WTC11 (cell line): Measurements from ENCODE around the gene SYCE1L.

Source experiments
- CBFB ChIP-seq: sonication (generic); formaldehyde crosslinking; IDR thresholded peaks from 2 replicates; pipeline ENCODE4 v1.8.1; 2022; ENCODE audit warnings: mild to moderate bottlenecking, low read depth, missing genetic modification reagents
- CREM ChIP-seq: sonication (generic); formaldehyde crosslinking; IDR thresholded peaks from 2 replicates; pipeline ENCODE4 v1.8.1; 2022; ENCODE audit warnings: mild to moderate bottlenecking, missing genetic modification reagents, moderate library complexity
- JUN ChIP-seq: sonication (generic); formaldehyde crosslinking; IDR thresholded peaks from 2 replicates; pipeline ENCODE4 v1.8.0; 2023; ENCODE audit warnings: mild to moderate bottlenecking, missing genetic modification reagents
- ZNF219 ChIP-seq: sonication (generic); formaldehyde crosslinking; IDR thresholded peaks from 2 replicates; pipeline ENCODE4 v1.8.0; 2023; ENCODE audit warnings: missing genetic modification reagents, mild to moderate bottlenecking, borderline replicate concordance
- ZNF263 ChIP-seq: sonication (generic); formaldehyde crosslinking; IDR thresholded peaks from 2 replicates; pipeline ENCODE4 v1.8.1; 2022; ENCODE audit warnings: low read depth, mild to moderate bottlenecking, moderate library complexity, missing genetic modification reagents
- ZNF416 ChIP-seq: fragments of 250-450 bp; sonication (Bioruptor Pico); IDR thresholded peaks from 2 replicates; pipeline ENCODE4 v1.9.0; 2021; ENCODE audit warnings: mild to moderate bottlenecking, inconsistent platforms
- TF ChIP-seq, protein P1 (sequence below): sonication (generic); formaldehyde crosslinking; IDR thresholded peaks from 2 replicates; pipeline ENCODE4 v1.8.0; 2023; ENCODE audit warnings: mild to moderate bottlenecking, missing genetic modification reagents
- TF ChIP-seq, protein P2 (sequence below): fragments of 200-600 bp; IDR thresholded peaks from 2 replicates; pipeline ENCODE4 v1.8.0; 2022; ENCODE audit warnings: antibody characterized with exemption
- TF ChIP-seq, protein P3 (sequence below): sonication (generic); formaldehyde crosslinking; IDR thresholded peaks from 2 replicates; pipeline ENCODE4 v1.8.1; 2022; ENCODE audit warnings: mild to moderate bottlenecking, moderate library complexity, missing genetic modification reagents
- TF ChIP-seq, protein P4 (sequence below): sonication (generic); formaldehyde crosslinking; IDR thresholded peaks from 2 replicates; pipeline ENCODE4 v1.8.1; 2023; ENCODE audit warnings: mild to moderate bottlenecking, moderate library complexity, missing genetic modification reagents
- TF ChIP-seq, protein P5 (sequence below): fragments of 250-450 bp; sonication (Bioruptor Pico); IDR thresholded peaks from 2 replicates; pipeline ENCODE4 v1.9.0; 2021; ENCODE audit warnings: mild to moderate bottlenecking, borderline replicate concordance

DNA sequence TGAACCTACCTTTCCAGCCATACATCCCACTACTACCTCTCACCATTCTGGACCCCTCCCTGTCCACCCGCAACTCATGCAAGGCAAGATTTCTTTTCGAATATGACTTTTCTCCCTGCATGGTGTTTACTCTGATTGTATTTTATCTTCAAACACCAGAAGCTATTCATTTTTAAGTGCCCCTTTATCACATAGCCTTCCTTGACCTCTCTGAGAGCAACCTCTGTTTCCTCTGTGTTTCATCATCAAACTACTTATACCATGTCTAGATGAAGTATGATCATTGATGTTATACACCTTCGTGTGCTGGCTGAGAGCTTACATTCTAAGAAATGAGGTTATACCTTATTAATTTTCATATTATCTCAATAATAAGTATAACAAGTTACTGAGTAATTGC, 31.8 kb downstream of the SYCE1L start:
- TF ChIP-seq CBFB (no peak), ZNF263 (CRISPR knock-in tag) (no peak), ZNF219 (CRISPR knock-in tag) (no peak), JUN (CRISPR knock-in tag) (no peak), ZNF416 (no peak), CREM (CRISPR knock-in tag) (no peak)
- TF ChIP-seq, protein P1, sequence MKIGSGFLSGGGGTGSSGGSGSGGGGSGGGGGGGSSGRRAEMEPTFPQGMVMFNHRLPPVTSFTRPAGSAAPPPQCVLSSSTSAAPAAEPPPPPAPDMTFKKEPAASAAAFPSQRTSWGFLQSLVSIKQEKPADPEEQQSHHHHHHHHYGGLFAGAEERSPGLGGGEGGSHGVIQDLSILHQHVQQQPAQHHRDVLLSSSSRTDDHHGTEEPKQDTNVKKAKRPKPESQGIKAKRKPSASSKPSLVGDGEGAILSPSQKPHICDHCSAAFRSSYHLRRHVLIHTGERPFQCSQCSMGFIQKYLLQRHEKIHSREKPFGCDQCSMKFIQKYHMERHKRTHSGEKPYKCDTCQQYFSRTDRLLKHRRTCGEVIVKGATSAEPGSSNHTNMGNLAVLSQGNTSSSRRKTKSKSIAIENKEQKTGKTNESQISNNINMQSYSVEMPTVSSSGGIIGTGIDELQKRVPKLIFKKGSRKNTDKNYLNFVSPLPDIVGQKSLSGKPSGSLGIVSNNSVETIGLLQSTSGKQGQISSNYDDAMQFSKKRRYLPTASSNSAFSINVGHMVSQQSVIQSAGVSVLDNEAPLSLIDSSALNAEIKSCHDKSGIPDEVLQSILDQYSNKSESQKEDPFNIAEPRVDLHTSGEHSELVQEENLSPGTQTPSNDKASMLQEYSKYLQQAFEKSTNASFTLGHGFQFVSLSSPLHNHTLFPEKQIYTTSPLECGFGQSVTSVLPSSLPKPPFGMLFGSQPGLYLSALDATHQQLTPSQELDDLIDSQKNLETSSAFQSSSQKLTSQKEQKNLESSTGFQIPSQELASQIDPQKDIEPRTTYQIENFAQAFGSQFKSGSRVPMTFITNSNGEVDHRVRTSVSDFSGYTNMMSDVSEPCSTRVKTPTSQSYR (CRISPR knock-in tag): no peak
- TF ChIP-seq, protein P2, sequence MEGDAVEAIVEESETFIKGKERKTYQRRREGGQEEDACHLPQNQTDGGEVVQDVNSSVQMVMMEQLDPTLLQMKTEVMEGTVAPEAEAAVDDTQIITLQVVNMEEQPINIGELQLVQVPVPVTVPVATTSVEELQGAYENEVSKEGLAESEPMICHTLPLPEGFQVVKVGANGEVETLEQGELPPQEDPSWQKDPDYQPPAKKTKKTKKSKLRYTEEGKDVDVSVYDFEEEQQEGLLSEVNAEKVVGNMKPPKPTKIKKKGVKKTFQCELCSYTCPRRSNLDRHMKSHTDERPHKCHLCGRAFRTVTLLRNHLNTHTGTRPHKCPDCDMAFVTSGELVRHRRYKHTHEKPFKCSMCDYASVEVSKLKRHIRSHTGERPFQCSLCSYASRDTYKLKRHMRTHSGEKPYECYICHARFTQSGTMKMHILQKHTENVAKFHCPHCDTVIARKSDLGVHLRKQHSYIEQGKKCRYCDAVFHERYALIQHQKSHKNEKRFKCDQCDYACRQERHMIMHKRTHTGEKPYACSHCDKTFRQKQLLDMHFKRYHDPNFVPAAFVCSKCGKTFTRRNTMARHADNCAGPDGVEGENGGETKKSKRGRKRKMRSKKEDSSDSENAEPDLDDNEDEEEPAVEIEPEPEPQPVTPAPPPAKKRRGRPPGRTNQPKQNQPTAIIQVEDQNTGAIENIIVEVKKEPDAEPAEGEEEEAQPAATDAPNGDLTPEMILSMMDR: no peak
- TF ChIP-seq, protein P3, sequence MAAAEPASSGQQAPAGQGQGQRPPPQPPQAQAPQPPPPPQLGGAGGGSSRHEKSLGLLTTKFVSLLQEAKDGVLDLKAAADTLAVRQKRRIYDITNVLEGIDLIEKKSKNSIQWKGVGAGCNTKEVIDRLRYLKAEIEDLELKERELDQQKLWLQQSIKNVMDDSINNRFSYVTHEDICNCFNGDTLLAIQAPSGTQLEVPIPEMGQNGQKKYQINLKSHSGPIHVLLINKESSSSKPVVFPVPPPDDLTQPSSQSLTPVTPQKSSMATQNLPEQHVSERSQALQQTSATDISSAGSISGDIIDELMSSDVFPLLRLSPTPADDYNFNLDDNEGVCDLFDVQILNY (CRISPR knock-in tag): no peak
- TF ChIP-seq, protein P4, sequence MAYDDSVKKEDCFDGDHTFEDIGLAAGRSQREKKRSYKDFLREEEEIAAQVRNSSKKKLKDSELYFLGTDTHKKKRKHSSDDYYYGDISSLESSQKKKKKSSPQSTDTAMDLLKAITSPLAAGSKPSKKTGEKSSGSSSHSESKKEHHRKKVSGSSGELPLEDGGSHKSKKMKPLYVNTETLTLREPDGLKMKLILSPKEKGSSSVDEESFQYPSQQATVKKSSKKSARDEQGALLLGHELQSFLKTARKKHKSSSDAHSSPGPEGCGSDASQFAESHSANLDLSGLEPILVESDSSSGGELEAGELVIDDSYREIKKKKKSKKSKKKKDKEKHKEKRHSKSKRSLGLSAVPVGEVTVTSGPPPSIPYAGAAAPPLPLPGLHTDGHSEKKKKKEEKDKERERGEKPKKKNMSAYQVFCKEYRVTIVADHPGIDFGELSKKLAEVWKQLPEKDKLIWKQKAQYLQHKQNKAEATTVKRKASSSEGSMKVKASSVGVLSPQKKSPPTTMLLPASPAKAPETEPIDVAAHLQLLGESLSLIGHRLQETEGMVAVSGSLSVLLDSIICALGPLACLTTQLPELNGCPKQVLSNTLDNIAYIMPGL: no peak
- TF ChIP-seq, protein P5, sequence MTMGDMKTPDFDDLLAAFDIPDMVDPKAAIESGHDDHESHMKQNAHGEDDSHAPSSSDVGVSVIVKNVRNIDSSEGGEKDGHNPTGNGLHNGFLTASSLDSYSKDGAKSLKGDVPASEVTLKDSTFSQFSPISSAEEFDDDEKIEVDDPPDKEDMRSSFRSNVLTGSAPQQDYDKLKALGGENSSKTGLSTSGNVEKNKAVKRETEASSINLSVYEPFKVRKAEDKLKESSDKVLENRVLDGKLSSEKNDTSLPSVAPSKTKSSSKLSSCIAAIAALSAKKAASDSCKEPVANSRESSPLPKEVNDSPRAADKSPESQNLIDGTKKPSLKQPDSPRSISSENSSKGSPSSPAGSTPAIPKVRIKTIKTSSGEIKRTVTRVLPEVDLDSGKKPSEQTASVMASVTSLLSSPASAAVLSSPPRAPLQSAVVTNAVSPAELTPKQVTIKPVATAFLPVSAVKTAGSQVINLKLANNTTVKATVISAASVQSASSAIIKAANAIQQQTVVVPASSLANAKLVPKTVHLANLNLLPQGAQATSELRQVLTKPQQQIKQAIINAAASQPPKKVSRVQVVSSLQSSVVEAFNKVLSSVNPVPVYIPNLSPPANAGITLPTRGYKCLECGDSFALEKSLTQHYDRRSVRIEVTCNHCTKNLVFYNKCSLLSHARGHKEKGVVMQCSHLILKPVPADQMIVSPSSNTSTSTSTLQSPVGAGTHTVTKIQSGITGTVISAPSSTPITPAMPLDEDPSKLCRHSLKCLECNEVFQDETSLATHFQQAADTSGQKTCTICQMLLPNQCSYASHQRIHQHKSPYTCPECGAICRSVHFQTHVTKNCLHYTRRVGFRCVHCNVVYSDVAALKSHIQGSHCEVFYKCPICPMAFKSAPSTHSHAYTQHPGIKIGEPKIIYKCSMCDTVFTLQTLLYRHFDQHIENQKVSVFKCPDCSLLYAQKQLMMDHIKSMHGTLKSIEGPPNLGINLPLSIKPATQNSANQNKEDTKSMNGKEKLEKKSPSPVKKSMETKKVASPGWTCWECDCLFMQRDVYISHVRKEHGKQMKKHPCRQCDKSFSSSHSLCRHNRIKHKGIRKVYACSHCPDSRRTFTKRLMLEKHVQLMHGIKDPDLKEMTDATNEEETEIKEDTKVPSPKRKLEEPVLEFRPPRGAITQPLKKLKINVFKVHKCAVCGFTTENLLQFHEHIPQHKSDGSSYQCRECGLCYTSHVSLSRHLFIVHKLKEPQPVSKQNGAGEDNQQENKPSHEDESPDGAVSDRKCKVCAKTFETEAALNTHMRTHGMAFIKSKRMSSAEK (CRISPR knock-in tag): no peak
